Astrocyte (in vitro differentiated cells and primary cell): ENCODE results near the gene KCNIP2. TPM values are rescaled to one million over a fixed set of nuclear protein-coding genes. Genes with fewer than 3 reads are reported as not detected.

Experiments
- DNase-seq: peaks from one replicate; pipeline ENCODE4 v3.0.0-alpha.2; 2010; ENCODE audit warnings: low read depth
- FAIRE-seq: peaks from 2 replicates; lab custom pipeline; 2011; peaks lifted over from hg19 to GRCh38; lab: Jason Lieb, UNC
- H2AFZ ChIP-seq: 2 replicates; pipeline ENCODE4 v1.6.0; 2012; ENCODE audit warnings: low read depth, low read length, inconsistent platforms
- H3K27ac ChIP-seq: 2 replicates; pipeline ENCODE4 v1.5.1; 2011; ENCODE audit warnings: low read depth, low read length, inconsistent platforms
- H3K27me3 ChIP-seq: 2 replicates; pipeline ENCODE4 v1.6.0; 2011; ENCODE audit warnings: low read length, inconsistent platforms; ENCODE audit not compliant: insufficient read depth
- H3K36me3 ChIP-seq: 2 replicates; pipeline ENCODE4 v1.5.1; 2011; ENCODE audit warnings: low read length, inconsistent platforms; ENCODE audit not compliant: insufficient read depth
- H3K4me1 ChIP-seq: 2 replicates; pipeline ENCODE4 v1.5.1; 2011; ENCODE audit warnings: low read length, inconsistent platforms; ENCODE audit not compliant: insufficient read depth
- H3K4me2 ChIP-seq: 2 replicates; pipeline ENCODE4 v1.6.0; 2012; ENCODE audit warnings: low read length, inconsistent platforms
- H3K4me3 ChIP-seq: 2 replicates; pipeline ENCODE4 v1.5.1; 2011; ENCODE audit warnings: low read depth, mild to moderate bottlenecking, low read length, inconsistent platforms; ENCODE audit not compliant: insufficient read depth
- H3K79me2 ChIP-seq: 2 replicates; pipeline ENCODE4 v1.6.0; 2012; ENCODE audit warnings: mild to moderate bottlenecking, low read length, inconsistent platforms; ENCODE audit not compliant: insufficient read depth
- H3K9ac ChIP-seq: 2 replicates; pipeline ENCODE4 v1.6.0; 2012; ENCODE audit warnings: mild to moderate bottlenecking, low read length, inconsistent platforms
- H3K9me3 ChIP-seq: 2 replicates; pipeline ENCODE4 v1.5.1; 2012; ENCODE audit warnings: low read depth, mild to moderate bottlenecking, low read length, inconsistent platforms; ENCODE audit not compliant: insufficient read depth
- H4K20me1 ChIP-seq: 2 replicates; pipeline ENCODE4 v1.6.0; 2012; ENCODE audit warnings: low read length, inconsistent platforms; ENCODE audit not compliant: insufficient read depth
- H3K27ac Mint-ChIP-seq: one replicate; pipeline ENCODE4 v1.8.0; 2021; ENCODE audit warnings: mild to moderate bottlenecking, mixed read lengths; ENCODE audit not compliant: unreplicated experiment
- H3K27me3 Mint-ChIP-seq: one replicate; pipeline ENCODE4 v1.8.0; 2021; ENCODE audit warnings: low read depth, mixed read lengths; ENCODE audit not compliant: unreplicated experiment
- H3K36me3 Mint-ChIP-seq: one replicate; pipeline ENCODE4 v1.8.0; 2021; ENCODE audit warnings: low read depth, mixed read lengths; ENCODE audit not compliant: unreplicated experiment
- H3K4me1 Mint-ChIP-seq: one replicate; pipeline ENCODE4 v1.8.0; 2021; ENCODE audit warnings: low read depth, mixed read lengths; ENCODE audit not compliant: unreplicated experiment
- H3K4me3 Mint-ChIP-seq: one replicate; pipeline ENCODE4 v1.8.0; 2021; ENCODE audit warnings: mild to moderate bottlenecking, moderate library complexity, mixed read lengths; ENCODE audit not compliant: unreplicated experiment
- H3K9me3 Mint-ChIP-seq: one replicate; pipeline ENCODE4 v1.8.0; 2021; ENCODE audit warnings: mild to moderate bottlenecking, mixed read lengths; ENCODE audit not compliant: unreplicated experiment
- CTCF ChIP-seq: IDR thresholded peaks from 2 replicates; pipeline ENCODE4 v1.5.1; 2011; ENCODE audit warnings: low read depth, mild to moderate bottlenecking, inconsistent platforms, low read length, moderate library complexity; ENCODE audit not compliant: insufficient read depth
- EZH2 ChIP-seq: IDR thresholded peaks from 2 replicates; pipeline ENCODE4 v1.6.1; 2012; ENCODE audit warnings: mild to moderate bottlenecking, low read length, inconsistent platforms; ENCODE audit not compliant: insufficient read depth
- total RNA-seq: library from RNA; stranded (reverse); gene quantifications from 2 replicates; pipeline ENCODE4 v1.2.1, GENCODE V29; 2021

The KCNIP2 gene
- total RNA-seq, 1 donor from 2014 or later: 2.5 TPM

DNA sequence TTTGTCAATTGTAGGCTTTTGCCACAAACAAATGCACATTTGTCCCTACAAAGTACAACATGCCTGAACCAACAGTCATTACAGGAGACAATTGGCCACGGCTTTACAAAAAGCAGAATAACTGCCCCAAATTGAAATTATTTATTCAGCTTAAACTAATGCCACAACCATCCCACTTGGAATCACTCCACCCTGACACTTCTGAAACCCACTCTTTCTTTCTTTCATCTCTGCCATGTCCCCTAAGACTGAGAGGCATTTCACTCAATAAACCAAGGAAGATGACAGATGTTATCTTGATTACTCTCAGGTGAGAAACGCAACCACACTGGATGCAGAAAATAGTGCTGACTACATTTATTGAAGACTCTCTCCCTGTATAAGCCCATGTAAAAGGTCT lies 57.8 kb downstream of the KCNIP2 start:
- no peak overlapping the region for H3K4me2 ChIP-seq
- H3K79me2 ChIP-seq: peaks cover 29% of the 10 kb centered on the region
- Mint-ChIP-seq H3K27me3 (no peaks in the 10 kb centered on the region), H3K4me3 (no peak overlapping the region), H3K9me3 (no peaks in the 10 kb centered on the region), H3K4me1 (peaks cover 8% of the 10 kb centered on the region), H3K27ac (no peak overlapping the region), H3K36me3 (peaks cover 3% of the 10 kb centered on the region)
- H2AFZ ChIP-seq: no peak overlapping the region
- peaks cover 58% of the 10 kb centered on the region for H4K20me1 ChIP-seq
- peaks cover 48% of the 10 kb centered on the region for H3K36me3 ChIP-seq
- FAIRE-seq (no peak), DNase-seq (no peak)
- no peak for TF ChIP-seq CTCF
- TF ChIP-seq EZH2: no peak
- H3K27me3 ChIP-seq: no peaks in the 10 kb centered on the region
- no peak overlapping the region for H3K9ac ChIP-seq
- H3K9me3 ChIP-seq: no peaks in the 10 kb centered on the region
- H3K27ac ChIP-seq: no peak overlapping the region
- peaks cover 16% of the 10 kb centered on the region for H3K4me1 ChIP-seq
- H3K4me3 ChIP-seq: no peak overlapping the region

GRCh38 chr10:101784558-101784957 lies 59.0 kb downstream of the KCNIP2 start:
- Histone ChIP-seq H3K4me3 (no peak overlapping the region), H3K27me3 (no peaks in the 10 kb centered on the region), H3K36me3 (peaks cover 39% of the 10 kb centered on the region), H4K20me1 (peaks cover 60% of the 10 kb centered on the region), H3K9ac (no peak overlapping the region), H3K4me2 (no peak overlapping the region), H3K4me1 (peaks cover 24% of the 10 kb centered on the region), H3K79me2 (peaks cover 24% of the 10 kb centered on the region), H3K9me3 (no peaks in the 10 kb centered on the region), H2AFZ (no peak overlapping the region), H3K27ac (no peak overlapping the region)
- Mint-ChIP-seq H3K9me3 (no peaks in the 10 kb centered on the region), H3K4me1 (peaks cover 8% of the 10 kb centered on the region), H3K27ac (no peak overlapping the region), H3K36me3 (peaks cover 3% of the 10 kb centered on the region), H3K4me3 (peak overlapping the region; percentile 96), H3K27me3 (no peaks in the 10 kb centered on the region)
- no peak for FAIRE-seq
- no peak for DNase-seq
- TF ChIP-seq EZH2: no peak
- TF ChIP-seq CTCF: no peak

DNA sequence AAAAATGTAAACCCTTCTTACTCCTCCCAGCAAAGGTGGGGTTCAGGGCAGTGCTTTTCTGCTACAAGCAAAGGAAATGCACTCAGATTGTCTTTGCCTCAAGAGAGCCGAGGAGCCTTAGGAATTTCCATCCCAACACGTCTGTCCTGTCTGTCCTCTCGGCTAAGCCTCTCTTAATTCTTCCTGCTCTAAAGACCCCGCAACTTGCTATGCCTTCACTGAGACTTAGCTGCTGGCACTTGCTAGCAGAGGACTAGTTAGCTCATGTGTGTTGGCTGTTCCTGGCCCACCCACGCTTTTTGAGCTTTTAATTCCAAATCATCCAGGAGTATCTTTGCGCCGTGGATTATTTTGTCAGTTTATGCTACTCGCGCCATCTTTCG lies 59.9 kb downstream of the KCNIP2 start:
- Histone ChIP-seq H3K4me3 (peak overlapping the region; percentile 83), H2AFZ (no peak overlapping the region), H3K27me3 (peaks cover 7% of the 10 kb centered on the region), H3K4me2 (peak overlapping the region; percentile 89), H3K36me3 (peaks cover 32% of the 10 kb centered on the region), H3K4me1 (peaks cover 32% of the 10 kb centered on the region), H3K79me2 (peaks cover 22% of the 10 kb centered on the region), H3K27ac (peak overlapping the region; percentile 29), H3K9ac (peak overlapping the region; percentile 93), H4K20me1 (peaks cover 68% of the 10 kb centered on the region), H3K9me3 (no peaks in the 10 kb centered on the region)
- Mint-ChIP-seq H3K36me3 (peaks cover 3% of the 10 kb centered on the region), H3K27me3 (peaks cover 4% of the 10 kb centered on the region), H3K4me1 (peaks cover 11% of the 10 kb centered on the region), H3K9me3 (no peaks in the 10 kb centered on the region), H3K4me3 (peak overlapping the region; percentile 96), H3K27ac (peak overlapping the region; percentile 1)
- FAIRE-seq (no peak), DNase-seq (no peak)
- no peak for TF ChIP-seq CTCF
- no peak for TF ChIP-seq EZH2
